DMS114 treated with DMSO at 0.1 percent for 48 hours (cell line): ENCODE results near the gene DNAJC28.
"Not testable (repeated sequence)": the region's sequence is repeated elsewhere in the genome, so short reads cannot be mapped to it uniquely, and the experiment has no call there.

Source experiments
- DNase-seq: peaks from one replicate; lab custom pipeline; 2025; ENCODE audit not compliant: unreplicated experiment; lab: John Stamatoyannopoulos, UW

Gene DNAJC28

GRCh38 chr21:33481314-33481943 lies 10.1 kb downstream of the DNAJC28 start:
- no peak for DNase-seq

GRCh38 chr21:33480481-33481103 lies 10.9 kb downstream of the DNAJC28 start:
- no peak for DNase-seq

- peak; percentile 73 for DNase-seq
Measured at GRCh38 chr21:33479679-33480480, 11.6 kb downstream of the DNAJC28 start, which contains the start of gene TMEM50B. Gene TMEM50B, minus strand, starts transcription at chr21:33479974. Its CDS starts 11,089 bp downstream, at chr21:33468885.

GRCh38 chr21:33478935-33479678 lies 12.4 kb downstream of the DNAJC28 start:
- DNase-seq = no peak

- DNase-seq = no peak
Measured at GRCh38 chr21:33478182-33478581, 13.3 kb downstream of the DNAJC28 start.

GRCh38 chr21:33477066-33477465 lies 14.4 kb downstream of the DNAJC28 start:
- no peak for DNase-seq

- DNase-seq = no peak
Measured at GRCh38 chr21:33473344-33473743, 18.2 kb downstream of the DNAJC28 start.

GRCh38 chr21:33470701-33471100 lies 20.8 kb downstream of the DNAJC28 start:
- no peak for DNase-seq

- not testable (repeated sequence) for DNase-seq
Measured at GRCh38 chr21:33469183-33469582, 22.3 kb downstream of the DNAJC28 start.

- no peak for DNase-seq
Measured at GRCh38 chr21:33461538-33462250, 29.8 kb downstream of the DNAJC28 start.

GRCh38 chr21:33458861-33459260 lies 32.7 kb downstream of the DNAJC28 start:
- DNase-seq = no peak

GRCh38 chr21:33455686-33456446 lies 35.6 kb downstream of the DNAJC28 start:
- no peak for DNase-seq

- no peak for DNase-seq
Measured at GRCh38 chr21:33452362-33452761, 39.2 kb downstream of the DNAJC28 start.

GRCh38 chr21:33451634-33452071 lies 39.9 kb downstream of the DNAJC28 start:
- DNase-seq = no peak

GRCh38 chr21:33449616-33450015 lies 41.9 kb downstream of the DNAJC28 start:
- DNase-seq = no peak

GRCh38 chr21:33446620-33447019 lies 44.9 kb downstream of the DNAJC28 start:
- not testable (repeated sequence) for DNase-seq

GRCh38 chr21:33444499-33444898 lies 47.0 kb downstream of the DNAJC28 start:
- no peak for DNase-seq

GRCh38 chr21:33443194-33443593 lies 48.3 kb downstream of the DNAJC28 start:
- DNase-seq = no peak
